ENCODE measurements around the gene TMSB15C.
"Not testable (repeated sequence)": the region's sequence is repeated elsewhere in the genome, so short reads cannot be mapped to it uniquely, and the experiment has no call there.

The TMSB15C gene

GRCh38 chrX:104085477-104085876, 9.4 kb upstream of the TMSB15C start:
- no peak for DNase-seq (ENCODE audit: low read depth)
- TF ChIP-seq CTCF (conservative IDR thresholded peaks at IDR 0.05; ENCODE audit: low read depth, low read length), result no peak
- no peak overlapping the region for H3K4me3 ChIP-seq (ENCODE audit: low read depth, low read length)

- no peak for TF ChIP-seq CTCF (conservative IDR thresholded peaks at IDR 0.05; ENCODE audit: low read depth, low read length)
- DNase-seq (ENCODE audit: low read depth), result no peak
- no peak overlapping the region for H3K4me3 ChIP-seq (ENCODE audit: low read depth, low read length)
These were observed 8.7 kb upstream of the TMSB15C start for GRCh38 chrX:104084534-104085277.

GRCh38 chrX:104084063-104084462, 8.0 kb upstream of the TMSB15C start:
- TF ChIP-seq CTCF (conservative IDR thresholded peaks at IDR 0.05; ENCODE audit: low read depth, low read length), result no peak
- DNase-seq (ENCODE audit: low read depth), result no peak
- H3K4me3 ChIP-seq (ENCODE audit: low read depth, low read length), result no peak overlapping the region

- not testable (repeated sequence) for H3K4me3 ChIP-seq (ENCODE audit: low read depth, low read length); DNase-seq (ENCODE audit: low read depth)
These were observed 1.8 kb upstream of the TMSB15C start for GRCh38 chrX:104077854-104078253.

- not testable (repeated sequence) for H3K4me3 ChIP-seq (ENCODE audit: low read depth, low read length); DNase-seq (ENCODE audit: low read depth)
These were observed 13.4 kb downstream of the TMSB15C start for GRCh38 chrX:104062636-104063035.

- H3K4me3 ChIP-seq (ENCODE audit: low read depth, low read length); DNase-seq (ENCODE audit: low read depth): not testable (repeated sequence)
These were observed 21.1 kb downstream of the TMSB15C start for GRCh38 chrX:104054956-104055355.

- no peak for TF ChIP-seq CTCF (conservative IDR thresholded peaks at IDR 0.05; ENCODE audit: low read depth, low read length)
- no peak overlapping the region for H3K4me3 ChIP-seq (ENCODE audit: low read depth, low read length)
- DNase-seq (ENCODE audit: low read depth), result no peak
These were observed 28.9 kb downstream of the TMSB15C start for GRCh38 chrX:104047171-104047570.

- no peak for DNase-seq (ENCODE audit: low read depth)
- no peak for TF ChIP-seq CTCF (conservative IDR thresholded peaks at IDR 0.05; ENCODE audit: low read depth, low read length)
These were observed 30.4 kb downstream of the TMSB15C start for GRCh38 chrX:104045642-104046041.

GRCh38 chrX:104041003-104041402, 35.0 kb downstream of the TMSB15C start:
- no peak for TF ChIP-seq CTCF (conservative IDR thresholded peaks at IDR 0.05; ENCODE audit: low read depth, low read length)
- DNase-seq (ENCODE audit: low read depth), result no peak
- no peak overlapping the region for H3K4me3 ChIP-seq (ENCODE audit: low read depth, low read length)

More at GRCh38 chrX:104045642-104046041, 30.4 kb downstream of the TMSB15C start:
- no peak overlapping the region for H3K4me3 ChIP-seq (ENCODE audit: low read depth, low read length)

Measured in choroid plexus epithelial cell (primary cell).